WTC11 (cell line): ENCODE data around the gene MAP6D1.

ENCODE experiments used
- CREB1 ChIP-seq: sonication (generic); formaldehyde crosslinking; IDR thresholded peaks from 2 replicates; pipeline ENCODE4 v1.8.0; 2023; ENCODE audit warnings: mild to moderate bottlenecking, missing genetic modification reagents
- JAZF1 ChIP-seq: fragments of 250-450 bp; sonication (Bioruptor Pico); IDR thresholded peaks from 2 replicates; pipeline ENCODE4 v1.9.0; 2021; ENCODE audit warnings: moderate library complexity, mild to moderate bottlenecking, inconsistent platforms
- TEAD4 ChIP-seq: sonication (generic); formaldehyde crosslinking; IDR thresholded peaks from 2 replicates; pipeline ENCODE4 v1.8.0; 2022; ENCODE audit warnings: mild to moderate bottlenecking, missing genetic modification reagents
- TP53 ChIP-seq: sonication (generic); formaldehyde crosslinking; IDR thresholded peaks from 2 replicates; pipeline ENCODE4 v1.8.1; 2023; ENCODE audit warnings: mild to moderate bottlenecking, missing genetic modification reagents
- TF ChIP-seq, protein P1 (sequence below): fragments of 200-600 bp; IDR thresholded peaks from 2 replicates; pipeline ENCODE4 v1.8.0; 2022; ENCODE audit warnings: antibody characterized with exemption
- TF ChIP-seq, protein P2 (sequence below): sonication (generic); formaldehyde crosslinking; IDR thresholded peaks from 2 replicates; pipeline ENCODE4 v1.8.1; 2023; ENCODE audit warnings: mild to moderate bottlenecking, missing genetic modification reagents, moderate library complexity
- TF ChIP-seq, protein P3 (sequence below): sonication (generic); formaldehyde crosslinking; IDR thresholded peaks from 2 replicates; pipeline ENCODE4 v1.8.0; 2022; ENCODE audit warnings: missing genetic modification reagents
- TF ChIP-seq, protein P4 (sequence below): sonication (generic); formaldehyde crosslinking; IDR thresholded peaks from 2 replicates; pipeline ENCODE4 v1.8.1; 2022; ENCODE audit warnings: low read depth, missing genetic modification reagents, borderline replicate concordance

DNA sequence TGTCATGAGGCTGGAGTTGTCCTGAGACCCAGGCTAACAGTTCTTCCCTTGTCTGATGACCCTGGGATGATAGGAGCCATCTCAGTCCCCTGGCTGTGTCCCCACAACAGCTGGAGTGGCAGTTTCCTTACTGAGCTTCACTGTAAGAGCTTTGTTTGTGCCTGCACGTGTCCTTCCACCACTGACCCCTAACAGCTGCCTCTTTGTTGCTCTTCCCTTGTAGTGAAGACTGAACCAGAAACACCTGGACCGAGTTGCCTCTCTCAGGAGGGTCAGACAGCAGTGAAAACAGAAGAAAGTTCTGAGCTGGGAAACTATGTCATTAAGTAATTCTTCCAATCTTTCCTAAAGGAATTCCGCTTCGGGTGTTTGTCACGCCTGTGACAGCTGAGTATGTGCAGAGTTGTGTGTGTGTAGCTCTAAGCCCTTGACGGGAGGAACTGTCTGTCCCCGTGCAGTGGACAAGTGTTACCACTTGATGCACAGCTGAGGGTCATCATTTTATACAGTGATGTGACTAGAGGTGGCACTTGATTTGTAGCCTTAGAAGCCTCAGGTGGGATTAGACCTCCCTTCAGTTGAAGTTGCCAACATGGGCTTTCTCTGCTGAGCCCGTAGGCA is 25.0 kb downstream of the MAP6D1 start:
- TF ChIP-seq, protein P1, sequence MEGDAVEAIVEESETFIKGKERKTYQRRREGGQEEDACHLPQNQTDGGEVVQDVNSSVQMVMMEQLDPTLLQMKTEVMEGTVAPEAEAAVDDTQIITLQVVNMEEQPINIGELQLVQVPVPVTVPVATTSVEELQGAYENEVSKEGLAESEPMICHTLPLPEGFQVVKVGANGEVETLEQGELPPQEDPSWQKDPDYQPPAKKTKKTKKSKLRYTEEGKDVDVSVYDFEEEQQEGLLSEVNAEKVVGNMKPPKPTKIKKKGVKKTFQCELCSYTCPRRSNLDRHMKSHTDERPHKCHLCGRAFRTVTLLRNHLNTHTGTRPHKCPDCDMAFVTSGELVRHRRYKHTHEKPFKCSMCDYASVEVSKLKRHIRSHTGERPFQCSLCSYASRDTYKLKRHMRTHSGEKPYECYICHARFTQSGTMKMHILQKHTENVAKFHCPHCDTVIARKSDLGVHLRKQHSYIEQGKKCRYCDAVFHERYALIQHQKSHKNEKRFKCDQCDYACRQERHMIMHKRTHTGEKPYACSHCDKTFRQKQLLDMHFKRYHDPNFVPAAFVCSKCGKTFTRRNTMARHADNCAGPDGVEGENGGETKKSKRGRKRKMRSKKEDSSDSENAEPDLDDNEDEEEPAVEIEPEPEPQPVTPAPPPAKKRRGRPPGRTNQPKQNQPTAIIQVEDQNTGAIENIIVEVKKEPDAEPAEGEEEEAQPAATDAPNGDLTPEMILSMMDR, result no peak
- TF ChIP-seq JAZF1 (no peak), TP53 (CRISPR knock-in tag) (no peak), CREB1 (CRISPR knock-in tag) (no peak), TEAD4 (CRISPR knock-in tag) (no peak)
- TF ChIP-seq, protein P2, sequence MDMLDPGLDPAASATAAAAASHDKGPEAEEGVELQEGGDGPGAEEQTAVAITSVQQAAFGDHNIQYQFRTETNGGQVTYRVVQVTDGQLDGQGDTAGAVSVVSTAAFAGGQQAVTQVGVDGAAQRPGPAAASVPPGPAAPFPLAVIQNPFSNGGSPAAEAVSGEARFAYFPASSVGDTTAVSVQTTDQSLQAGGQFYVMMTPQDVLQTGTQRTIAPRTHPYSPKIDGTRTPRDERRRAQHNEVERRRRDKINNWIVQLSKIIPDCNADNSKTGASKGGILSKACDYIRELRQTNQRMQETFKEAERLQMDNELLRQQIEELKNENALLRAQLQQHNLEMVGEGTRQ, result no peak
- TF ChIP-seq, protein P3, sequence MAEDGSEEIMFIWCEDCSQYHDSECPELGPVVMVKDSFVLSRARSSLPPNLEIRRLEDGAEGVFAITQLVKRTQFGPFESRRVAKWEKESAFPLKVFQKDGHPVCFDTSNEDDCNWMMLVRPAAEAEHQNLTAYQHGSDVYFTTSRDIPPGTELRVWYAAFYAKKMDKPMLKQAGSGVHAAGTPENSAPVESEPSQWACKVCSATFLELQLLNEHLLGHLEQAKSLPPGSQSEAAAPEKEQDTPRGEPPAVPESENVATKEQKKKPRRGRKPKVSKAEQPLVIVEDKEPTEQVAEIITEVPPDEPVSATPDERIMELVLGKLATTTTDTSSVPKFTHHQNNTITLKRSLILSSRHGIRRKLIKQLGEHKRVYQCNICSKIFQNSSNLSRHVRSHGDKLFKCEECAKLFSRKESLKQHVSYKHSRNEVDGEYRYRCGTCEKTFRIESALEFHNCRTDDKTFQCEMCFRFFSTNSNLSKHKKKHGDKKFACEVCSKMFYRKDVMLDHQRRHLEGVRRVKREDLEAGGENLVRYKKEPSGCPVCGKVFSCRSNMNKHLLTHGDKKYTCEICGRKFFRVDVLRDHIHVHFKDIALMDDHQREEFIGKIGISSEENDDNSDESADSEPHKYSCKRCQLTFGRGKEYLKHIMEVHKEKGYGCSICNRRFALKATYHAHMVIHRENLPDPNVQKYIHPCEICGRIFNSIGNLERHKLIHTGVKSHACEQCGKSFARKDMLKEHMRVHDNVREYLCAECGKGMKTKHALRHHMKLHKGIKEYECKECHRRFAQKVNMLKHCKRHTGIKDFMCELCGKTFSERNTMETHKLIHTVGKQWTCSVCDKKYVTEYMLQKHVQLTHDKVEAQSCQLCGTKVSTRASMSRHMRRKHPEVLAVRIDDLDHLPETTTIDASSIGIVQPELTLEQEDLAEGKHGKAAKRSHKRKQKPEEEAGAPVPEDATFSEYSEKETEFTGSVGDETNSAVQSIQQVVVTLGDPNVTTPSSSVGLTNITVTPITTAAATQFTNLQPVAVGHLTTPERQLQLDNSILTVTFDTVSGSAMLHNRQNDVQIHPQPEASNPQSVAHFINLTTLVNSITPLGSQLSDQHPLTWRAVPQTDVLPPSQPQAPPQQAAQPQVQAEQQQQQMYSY (CRISPR knock-in tag), result no peak
- TF ChIP-seq, protein P4, sequence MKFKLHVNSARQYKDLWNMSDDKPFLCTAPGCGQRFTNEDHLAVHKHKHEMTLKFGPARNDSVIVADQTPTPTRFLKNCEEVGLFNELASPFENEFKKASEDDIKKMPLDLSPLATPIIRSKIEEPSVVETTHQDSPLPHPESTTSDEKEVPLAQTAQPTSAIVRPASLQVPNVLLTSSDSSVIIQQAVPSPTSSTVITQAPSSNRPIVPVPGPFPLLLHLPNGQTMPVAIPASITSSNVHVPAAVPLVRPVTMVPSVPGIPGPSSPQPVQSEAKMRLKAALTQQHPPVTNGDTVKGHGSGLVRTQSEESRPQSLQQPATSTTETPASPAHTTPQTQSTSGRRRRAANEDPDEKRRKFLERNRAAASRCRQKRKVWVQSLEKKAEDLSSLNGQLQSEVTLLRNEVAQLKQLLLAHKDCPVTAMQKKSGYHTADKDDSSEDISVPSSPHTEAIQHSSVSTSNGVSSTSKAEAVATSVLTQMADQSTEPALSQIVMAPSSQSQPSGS (CRISPR knock-in tag), result no peak
